Stimulated activated CD8-positive, alpha-beta memory T cell treated with anti-CD3 and anti-CD28 coated beads, Interleukin-4, amount 100 ng/mL, for 4 hours (primary cell): ENCODE results near the gene RPS2.
"Not testable (repeated sequence)": the region's sequence is repeated elsewhere in the genome, so short reads cannot be mapped to it uniquely, and the experiment has no call there.

ENCODE experiments used
- DNase-seq, 2 donors: peaks; one replicate each; pipeline ENCODE4 v3.0.0-alpha.2; 2020; ENCODE audit warnings: low read depth in 2 of 2, low spot score in 1 of 2

The RPS2 gene

DNA sequence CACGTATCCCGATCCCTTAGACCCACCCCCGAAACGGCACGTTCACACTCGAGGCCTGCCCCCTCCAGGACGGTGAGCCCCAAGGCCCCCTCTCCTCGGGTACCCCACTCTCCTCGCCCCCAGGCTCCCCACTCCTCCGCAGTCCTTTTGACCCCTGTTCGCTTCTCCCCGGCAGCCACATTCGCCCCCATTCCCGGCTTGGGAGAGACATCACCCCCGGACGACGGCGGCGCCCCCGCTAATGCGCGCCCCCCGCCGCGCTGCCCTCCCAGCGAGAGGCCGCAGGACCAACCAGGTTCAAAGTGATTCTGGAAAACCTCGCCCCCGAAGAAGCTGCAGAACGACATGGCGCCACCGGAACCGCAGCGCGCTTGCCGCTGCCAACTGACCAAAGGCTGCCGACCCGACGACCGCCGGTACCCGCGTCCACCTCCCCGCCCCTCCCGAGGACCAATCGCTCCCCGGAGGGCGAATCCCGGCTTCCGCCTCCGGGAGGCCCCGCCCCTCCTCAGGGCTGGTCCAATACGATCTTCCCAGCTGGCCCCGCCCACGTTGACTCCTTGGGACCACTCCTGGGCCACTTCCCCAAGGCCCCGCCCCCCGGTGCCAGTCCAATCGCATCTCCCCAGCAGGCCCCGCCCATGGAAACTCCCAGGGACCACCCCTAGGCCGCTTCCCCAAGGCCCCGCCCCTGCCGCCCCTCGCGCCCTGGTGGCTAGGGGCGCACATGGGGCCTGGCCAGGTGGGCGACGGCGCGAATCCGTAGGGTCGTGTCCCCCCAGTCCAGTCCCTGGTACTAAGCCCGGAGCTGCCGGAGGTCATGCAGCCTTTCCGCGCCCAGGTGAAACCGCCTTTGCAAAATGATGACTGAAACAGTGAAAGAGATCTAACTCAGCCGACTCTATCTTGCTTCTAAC, 21.6 kb downstream of the RPS2 start, which contains the start of gene MSRB1:
Gene MSRB1 (minus strand): TSS at position 390 of the 917 bp plus-strand sequence. CDS start 43 bp downstream, at position 347.
- DNase-seq = peak; percentile 95 to 99

DNA sequence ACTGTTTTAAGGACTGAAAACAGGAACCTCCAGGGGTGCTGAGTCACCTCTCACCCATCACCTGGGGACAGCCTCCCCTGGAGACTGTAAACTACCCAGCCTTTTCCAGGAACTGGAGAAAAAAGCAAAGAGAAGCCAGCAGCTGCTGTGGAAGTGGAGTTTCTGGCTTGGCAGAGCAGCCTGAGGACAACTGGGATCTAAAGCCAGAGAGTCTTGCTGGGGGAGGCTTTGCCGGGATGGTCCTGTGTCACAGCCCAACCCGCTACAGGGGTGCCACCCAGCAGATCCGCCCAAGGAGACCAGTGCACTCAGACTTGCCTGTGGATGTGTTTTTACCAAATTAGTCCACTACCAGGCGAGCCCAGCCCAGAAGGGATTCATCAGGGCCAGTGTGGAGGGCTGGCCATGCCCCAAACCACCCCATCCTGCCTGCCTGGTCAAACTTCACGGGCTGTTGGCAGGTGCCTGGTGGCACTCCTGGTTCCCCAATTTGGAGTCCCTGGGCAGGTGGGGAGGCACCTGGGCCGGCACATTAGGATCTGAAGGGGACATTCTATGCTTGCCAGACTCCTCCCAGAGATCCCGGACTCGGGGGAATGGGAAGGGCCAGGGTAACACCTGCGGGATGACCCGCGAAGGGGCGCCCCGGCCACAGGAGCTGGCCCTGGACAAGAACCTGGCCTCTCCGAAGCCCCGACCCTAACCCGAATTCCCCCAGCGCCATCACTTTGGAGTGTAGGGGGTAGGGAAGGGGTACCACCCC, 22.4 kb downstream of the RPS2 start:
- no peak for DNase-seq

DNA sequence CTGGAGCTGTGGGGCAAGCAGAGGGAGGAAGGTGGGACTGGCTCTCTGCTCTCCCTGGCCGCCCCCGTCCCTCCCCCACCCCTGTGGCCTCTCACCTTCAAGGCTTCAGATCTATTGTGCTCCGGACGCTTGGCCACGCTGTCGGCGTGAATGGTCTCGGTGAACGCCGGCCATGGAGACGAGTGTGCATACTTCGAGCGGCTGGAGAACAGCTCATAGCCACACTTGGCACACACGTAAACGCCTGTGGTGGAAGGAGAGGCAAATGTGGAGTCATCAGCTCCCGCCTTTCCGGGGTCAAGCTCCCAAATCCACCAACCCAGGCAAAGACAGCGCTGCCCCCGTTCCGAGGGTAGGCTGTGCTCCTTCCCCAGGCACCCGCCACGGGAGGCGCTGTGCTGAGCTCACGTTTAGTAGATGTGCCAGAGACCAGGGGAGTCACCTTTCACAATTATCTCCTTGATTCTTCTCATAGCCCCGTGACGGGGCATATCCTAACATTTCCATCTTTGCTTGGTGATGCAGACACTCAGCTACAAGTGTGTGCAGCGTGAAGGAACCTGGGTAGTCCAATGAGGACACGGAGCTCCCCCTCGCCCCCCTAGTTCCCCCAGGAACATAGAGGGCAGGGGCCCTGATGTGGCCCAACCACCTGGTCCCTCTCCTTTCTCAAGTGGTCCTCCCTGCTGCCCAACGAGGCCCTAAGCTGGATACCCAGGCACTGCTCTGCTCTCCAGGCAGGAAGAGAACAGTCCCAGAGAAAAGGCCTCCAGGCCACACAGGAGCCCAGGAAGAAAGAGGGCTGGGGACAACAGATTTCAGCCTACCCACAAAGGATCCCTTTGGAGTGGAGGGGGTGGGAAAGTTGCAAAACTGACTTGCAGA, 23.2 kb downstream of the RPS2 start:
- no peak for DNase-seq

DNA sequence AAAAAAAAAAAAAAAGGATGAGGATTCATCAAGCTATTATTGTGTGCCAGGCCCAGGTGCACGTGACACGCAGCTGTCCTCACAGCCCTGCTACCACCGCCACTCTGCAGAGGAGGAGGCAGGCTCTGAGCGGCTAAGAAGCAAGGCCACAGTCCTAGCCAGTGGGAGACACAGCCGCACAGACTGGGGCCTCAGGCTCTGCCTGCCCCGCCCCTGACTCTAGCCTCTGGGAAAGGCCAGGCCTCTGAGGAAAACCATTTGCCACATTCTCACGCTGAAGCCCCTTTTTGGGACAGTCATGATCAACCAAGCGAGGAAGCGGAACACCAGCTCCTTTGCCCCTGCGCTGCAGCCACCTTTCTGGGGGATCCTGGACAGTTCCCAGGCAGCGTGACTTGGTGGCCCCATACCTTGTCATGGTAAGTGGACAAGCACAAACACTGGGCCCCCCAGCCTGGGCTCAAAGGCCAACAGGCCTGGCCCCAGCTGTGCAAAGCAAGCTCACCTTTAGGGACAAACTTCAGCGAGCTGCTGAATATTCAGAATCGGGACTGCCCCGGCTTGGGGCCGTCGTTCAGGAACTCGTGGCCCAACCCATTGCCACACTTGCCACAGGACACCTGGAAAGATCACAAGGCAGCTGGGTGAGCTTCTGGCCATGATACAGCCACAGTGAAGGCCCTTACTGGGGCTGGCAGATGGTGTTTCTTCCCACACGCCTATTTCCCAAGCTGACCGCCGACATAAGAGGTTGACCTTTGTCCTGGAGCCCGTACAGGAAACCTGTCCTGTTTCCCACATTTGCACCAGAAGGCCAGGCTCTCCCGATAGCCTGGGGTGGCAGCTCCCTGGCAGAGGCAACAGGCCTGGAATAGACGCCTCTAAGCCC, 24.1 kb downstream of the RPS2 start:
- DNase-seq = no peak

DNA sequence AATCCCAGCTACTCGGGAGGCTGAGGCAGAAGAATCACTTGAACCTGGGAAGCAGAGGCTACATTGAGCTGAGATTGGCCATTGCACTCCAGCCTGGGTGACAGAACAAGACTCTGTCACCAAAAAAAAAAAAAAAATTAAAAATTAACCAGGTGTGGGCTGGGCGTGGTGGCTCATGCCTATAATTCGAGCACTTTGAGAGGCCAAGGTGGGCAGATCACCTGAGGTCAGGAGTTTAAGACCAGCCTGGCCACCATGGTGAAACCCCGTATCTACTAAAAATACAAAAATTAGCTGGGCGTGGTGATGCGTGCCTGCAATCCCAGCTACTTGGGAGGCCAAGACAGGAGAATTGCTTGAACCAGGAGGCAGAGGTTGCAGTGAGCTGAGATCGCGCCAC, 24.8 kb downstream of the RPS2 start:
- not testable (repeated sequence) for DNase-seq

DNA sequence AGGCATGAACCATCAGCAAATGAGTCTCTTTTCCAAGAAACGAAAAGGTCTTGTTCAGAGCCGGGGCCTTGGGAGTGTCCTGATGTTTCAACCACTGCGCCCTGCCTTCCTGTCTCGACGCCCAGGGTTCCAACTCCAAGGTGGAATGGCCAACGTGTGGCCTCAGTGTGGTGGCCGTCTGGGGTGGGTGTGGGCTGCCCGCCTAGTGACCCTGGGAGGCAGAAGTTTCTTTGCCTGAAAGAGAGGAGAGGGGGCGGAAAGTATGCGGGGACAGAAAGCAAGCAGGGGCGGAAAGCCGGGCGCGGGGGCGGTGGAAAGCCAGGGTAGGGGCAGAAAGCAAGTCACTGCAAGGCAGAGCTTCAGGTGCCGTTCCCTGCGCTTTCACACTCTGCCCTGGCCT, 25.7 kb downstream of the RPS2 start:
- DNase-seq = no peak

DNA sequence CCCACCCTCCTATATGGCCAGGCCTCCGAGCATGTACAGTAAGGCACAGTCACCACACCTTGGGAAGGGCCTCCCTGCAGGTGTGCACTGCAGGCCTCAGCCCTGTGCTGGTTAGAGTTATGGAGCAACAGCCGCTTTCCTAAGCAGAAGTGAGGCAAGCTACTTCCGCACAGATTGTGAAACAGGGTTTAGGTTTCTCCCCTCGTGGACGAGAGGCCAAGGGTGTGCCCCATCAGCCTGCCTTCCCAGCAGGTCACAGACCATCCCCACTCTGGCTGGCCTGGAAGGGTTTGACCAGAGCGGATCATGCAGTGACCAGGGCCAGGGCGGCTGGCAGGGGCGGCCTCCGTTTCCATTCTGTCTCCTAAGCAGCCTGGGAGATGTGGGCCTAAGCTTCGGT, 26.3 kb downstream of the RPS2 start:
- DNase-seq = no peak

DNA sequence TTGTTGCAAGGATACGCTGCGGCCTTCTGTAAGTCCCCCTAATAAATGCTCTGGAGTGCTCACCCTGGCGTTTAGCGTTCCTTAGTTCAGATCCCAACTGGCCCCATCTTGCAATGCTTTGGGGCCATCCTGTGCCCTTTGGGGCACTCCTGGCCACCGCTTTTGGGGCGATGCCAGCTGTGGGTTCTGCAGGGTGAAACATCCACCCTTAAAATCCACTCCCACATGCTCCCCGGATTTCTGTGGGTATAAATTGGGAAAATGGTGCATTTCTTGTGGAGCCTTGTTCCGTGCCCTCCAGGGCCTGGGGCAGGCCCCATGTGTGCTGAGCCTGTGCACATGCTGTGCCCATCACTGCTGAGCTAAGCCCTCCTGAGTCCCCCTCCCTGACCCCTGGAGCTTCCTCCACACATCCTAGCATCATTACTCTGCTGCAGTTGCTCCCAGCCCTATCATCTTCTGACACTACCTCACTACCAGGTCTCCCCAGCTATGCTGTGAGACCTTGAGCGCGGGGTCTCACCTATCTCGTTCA, 27.6 kb downstream of the RPS2 start:
- no peak for DNase-seq

DNA sequence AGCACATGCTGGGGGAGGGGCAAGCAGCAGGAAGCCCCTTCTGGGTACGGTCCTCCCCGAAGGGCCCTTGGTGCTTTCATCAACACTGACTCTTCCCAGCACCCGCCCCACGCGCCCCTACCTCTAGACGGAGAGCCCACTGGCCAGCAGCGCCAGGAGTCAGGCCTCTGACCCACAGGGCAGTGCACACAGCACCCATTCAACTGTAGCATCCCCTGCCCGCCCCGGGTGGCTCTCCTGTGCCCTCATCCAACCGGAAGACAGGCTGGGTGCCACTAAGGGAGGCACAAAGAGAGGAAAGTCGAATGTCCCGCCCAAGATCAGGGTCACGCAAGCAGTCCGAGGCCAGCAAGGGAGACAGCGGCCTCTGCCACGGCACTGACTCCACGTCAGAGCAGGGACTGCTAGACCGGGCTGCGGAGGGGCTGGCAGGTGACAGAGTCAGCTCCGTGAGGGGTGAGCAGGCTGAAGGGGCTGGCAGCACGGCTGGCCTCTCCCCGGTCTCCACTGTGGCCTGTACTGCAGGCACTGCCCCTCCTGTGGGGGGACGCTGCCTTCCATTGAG, 31.4 kb downstream of the RPS2 start:
- no peak for DNase-seq

DNA sequence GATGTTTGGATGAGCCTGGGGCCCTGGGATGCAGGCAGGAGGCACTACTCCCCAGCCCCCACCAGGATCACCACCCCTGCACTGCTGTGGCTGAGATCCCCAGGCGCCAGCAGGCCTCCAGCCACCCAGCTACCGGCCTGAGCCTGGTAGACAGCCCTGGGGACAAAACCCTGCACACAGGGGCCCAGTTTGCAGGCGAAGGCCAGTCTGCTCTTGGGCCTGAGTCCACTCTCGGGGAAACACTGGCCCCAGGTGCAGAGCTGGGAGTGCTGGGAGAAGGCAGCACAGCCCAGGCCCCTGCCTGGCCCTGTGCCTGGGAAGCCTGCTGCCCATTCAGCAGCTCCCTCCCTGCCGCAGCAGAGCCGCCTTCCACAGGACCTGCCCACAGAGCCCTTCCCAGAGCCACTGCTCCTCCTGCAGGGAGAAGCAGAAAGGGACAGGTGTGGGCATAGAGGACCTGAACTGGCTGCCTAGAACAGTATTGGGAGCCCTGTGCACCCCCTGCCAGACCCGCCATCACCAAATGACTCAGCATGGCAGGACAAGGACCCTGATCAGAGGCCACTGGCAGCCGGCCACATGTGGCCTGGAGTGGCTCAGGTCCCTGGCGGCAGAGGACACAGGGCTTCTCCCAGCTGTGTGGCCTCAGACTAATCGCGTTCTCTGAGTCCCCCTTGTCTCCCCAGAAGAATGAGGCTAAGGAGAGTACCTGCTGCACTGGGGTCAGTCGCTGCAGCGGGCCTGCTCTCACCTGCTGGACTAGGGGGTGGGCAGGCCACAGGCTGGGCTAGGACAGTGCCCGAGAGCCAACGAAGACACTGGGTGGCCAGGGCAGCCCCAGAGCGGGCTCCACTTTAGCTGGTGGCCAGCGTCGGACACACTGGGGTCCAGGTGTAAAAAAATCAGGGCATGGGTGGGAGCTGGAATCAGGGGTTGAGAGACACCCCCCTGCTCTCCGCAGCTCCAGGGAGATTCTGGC, 32.3 kb downstream of the RPS2 start:
- no peak for DNase-seq

DNA sequence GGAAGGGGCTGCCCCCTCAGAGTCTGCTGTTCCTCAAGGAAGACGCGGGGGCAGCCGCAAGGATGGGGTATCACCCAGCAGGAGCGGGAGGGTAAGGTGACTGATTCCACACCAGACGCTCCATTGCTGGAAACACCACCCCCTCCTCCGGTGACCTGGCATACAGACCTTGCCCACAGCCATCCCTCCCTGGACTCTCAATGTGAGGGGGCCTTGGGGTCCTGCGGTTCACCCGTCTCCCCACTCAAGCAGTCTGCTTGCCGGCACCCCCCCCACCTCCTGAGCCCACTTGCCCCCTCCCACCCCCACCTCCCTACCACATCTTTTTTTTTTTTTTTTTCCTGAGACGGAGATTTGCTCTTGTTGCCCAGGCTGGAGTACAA, 34.3 kb downstream of the RPS2 start:
- DNase-seq = no peak

DNA sequence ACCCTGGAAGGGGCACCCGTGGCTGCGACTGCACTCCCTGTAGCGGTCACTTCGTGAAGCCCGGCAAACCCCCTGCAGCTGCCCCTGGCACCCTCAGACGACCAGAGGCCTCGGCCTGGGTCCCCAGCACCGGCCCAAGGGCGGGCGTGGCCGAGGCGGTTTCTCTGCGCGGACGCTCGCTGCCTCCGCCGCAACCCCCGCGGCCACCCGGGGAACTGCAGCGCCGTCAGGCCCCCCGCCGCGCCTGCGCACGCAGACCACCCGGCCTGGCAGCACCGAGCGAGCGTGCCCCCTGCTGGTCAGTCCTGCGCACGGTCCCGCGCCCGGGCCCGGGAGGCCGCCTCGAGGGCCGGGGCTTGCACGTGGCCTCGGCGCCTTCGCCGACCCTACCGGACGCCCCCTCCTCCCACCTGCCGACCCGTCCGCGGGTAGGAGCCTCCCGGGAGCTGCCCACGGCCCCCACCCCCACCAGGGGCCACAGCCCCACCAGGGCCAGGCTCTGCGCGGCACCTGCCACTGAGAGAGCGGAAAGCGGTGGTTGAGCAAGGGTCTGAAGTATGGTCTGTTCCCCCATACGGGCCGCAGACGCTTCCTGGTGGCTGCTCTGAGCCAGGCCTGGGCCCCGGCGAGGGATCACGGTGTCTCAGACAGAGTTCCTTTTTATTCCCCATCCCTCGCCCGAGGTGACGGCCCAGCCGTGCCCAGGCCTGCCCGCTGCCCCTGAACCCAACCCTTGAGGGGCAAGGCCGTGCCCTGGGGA, 34.9 kb downstream of the RPS2 start:
- DNase-seq = peak; percentile 78 to 87

DNA sequence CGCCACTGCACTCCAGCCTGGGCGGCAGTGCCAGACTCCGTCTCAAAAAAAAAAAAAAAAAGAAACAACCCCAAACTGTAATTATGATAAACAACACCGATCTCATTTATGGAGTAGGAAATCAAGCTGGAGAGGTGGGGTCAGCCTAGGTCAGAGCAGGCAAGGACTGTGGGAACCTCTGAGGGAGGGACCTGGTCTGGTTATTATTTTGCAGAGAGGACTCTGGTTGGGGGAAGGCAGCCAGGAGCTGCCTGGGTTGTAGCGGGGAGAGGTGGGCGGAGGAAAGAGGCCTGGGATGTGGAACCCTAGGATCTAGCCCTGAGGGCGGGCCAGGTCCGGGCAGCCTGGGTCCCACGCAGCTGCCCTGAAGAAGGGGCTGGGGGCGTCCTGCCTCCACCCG, 35.5 kb downstream of the RPS2 start:
- DNase-seq = no peak

DNA sequence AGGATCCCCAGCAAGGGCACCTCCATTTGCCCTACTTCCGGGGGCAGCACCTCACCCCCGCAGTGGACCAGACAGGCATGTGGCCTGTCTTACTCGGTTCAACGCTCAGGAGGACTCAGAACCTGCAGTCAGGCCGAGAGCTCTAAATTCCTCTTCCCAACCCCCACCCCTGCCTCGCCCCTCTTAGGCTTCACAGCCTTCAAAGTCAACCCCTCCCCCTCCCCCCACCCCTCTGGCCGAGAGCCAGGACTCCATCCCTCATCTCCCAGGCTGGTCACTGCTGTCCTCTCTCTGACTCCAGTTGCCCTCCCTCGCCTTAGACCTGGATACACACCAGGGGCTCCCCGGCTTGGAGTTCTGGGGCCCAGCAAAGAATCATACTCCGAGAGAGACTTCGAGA, 38.4 kb downstream of the RPS2 start:
- DNase-seq = no peak

DNA sequence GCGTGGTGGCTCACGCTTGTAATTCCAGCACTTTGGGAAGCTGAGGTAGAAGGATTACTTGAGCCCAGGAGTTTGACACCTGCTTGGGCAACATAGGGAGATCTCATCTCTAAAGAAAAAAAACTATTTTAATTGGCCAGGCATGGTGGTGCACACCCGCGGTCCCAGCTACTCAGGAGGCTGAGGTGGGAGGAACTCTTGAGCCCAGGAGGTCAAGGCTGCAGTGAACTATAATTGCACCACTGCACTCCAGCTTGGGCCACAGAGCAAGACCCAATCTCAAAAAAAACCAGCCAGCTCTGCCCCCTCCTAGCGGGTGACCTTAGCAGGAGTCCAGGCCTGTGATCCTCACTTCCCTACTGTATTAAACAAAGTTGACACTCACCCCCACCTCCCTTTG, 40.5 kb downstream of the RPS2 start:
- DNase-seq = no peak

DNA sequence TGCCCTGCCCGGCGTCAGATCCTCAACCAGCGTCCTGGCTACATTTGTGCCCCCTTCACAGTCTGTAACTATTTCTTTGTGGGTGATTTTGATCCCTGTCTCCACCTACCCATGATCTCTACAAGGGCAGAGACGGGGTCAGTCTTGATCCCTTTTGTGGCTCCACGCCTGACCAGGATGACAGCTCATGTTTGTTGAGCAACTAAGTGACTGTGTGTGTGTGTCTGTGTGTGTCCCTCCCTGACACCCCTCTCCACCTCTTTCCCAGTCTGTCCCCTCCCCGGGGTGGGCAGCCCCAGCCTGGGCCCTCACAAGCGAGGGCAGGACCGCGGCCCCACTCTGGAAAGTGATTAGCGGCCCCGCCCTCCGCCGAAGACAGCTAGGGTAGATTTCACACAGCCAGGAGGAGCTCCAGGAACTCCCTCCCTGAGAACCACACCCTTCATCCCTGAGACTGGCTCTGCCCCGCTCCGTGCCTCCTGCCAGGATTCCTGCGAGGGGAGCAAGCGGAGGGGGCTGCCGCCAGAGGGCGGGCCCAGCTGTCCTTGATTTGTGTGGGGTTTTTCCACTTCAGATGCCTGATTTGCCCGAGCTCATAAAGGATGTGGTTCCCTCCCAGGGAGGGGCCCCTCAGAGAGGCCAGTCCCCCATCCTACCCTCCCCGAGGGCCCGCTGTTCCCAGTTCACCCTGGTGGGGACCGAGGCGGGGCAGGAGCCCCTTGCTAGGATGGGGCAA, 41.2 kb downstream of the RPS2 start:
- no peak for DNase-seq

DNA sequence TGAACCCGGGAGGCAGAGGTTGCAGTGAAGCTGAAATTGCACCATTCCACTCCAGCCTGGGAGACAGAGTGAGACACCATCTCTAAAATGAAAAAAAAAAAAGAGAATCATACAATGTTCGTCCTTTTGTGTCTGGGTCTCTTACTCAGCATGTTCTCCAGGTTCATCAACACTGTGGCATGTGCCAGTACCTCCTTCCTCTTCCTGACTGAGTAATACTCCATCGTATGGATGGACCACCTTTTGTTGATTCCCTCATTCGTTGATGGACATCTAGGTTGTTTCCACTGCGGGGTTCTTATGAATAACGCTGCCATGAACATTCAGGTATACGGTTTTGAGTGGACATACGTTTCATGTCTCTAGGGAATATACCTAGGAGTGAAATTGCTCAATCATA, 42.3 kb downstream of the RPS2 start:
- no peak for DNase-seq
